GM15510 (cell line): ENCODE results near the gene CYP4F22.

Source experiments
- POLR2A ChIP-seq: IDR thresholded peaks from 3 replicates; pipeline ENCODE4 v1.6.1; 2011; ENCODE audit warnings: borderline replicate concordance; ENCODE audit not compliant: insufficient read length; ENCODE audit errors: extremely low read depth

Gene CYP4F22

DNA sequence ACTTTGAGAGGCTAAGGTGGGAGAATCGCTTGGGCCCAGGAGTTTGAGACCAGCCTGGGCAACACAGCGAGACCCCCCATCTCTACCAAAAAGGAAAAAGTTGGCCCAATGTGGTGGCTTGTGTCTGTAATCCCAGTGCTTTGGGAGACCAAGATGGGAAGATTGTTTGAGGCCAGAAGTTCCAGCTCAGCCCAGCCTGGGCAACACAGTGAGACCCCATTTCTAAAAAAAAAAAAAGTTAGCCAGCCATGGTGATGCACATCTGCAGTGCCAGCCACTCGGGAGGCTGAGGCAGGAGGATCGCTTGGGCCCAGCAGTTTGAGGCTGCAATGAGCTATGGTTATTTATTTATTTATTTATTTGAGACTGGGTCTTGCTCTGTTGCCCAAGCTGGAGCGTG lies 41.3 kb downstream of the CYP4F22 start:
- TF ChIP-seq POLR2A = no peak

DNA sequence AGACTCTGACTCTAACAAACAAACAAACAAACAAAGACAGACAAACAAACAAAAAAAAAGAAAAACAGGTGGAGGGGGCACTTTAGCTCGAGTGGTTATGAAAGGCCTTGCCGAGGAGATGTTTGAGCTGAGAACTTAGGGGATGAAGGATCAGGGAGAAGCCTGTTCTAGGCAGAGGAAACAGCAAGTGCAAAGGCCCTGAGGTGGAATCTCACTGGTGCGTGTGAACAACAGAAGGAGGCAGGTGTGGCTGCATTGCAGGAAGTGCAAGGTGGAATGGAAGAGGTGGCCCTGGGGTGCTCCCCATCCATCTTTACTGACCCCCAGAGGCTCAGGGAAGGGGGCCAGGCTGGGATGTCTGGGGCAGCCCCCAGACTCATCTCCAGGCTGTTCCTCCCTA lies 41.9 kb downstream of the CYP4F22 start:
- TF ChIP-seq POLR2A = no peak

DNA sequence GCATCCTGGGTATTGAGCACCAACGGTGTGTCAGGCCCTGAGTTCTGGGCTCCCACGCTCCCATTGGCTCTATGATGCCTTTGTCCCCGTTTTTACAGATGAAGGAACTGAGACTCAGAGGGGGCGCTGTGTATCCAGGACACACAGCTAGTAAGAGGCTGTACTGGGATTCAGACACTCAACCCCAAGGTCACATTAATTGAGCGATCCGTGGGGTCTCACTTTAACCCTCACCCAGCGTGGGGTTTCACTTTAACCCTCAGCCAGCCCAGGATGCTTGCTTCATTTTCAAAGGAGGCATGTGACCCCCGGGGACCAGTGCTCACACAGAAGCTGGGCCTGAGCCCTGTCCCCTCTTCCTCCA lies 42.6 kb downstream of the CYP4F22 start:
- TF ChIP-seq POLR2A = no peak

GRCh38 chr19:15551293-15552004 lies 43.1 kb downstream of the CYP4F22 start:
- no peak for TF ChIP-seq POLR2A

DNA sequence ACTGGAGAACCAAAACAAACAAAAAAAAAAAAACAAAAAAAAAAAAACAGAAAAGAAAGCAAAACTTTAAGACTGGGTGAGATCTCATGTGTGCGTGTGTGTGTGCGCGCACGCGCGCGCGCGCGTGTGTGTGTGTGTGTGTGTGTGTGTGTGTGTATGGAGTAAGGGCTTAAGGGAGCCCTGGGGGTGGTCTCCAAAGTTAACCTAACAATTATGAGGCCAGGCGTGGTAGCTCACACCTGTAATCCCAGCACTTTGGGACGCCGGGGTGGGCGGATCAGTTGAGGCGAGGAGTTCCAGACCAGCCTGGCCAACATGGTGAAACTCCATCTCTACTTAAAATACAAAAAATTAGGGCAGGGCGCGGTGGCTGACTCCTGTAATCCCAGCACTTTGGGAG lies 46.7 kb downstream of the CYP4F22 start:
- no peak for TF ChIP-seq POLR2A

- TF ChIP-seq POLR2A = no peak
Observed at GRCh38 chr19:15555759-15556633, 47.7 kb downstream of the CYP4F22 start.

- TF ChIP-seq POLR2A = no peak
Observed at GRCh38 chr19:15556634-15557181, 48.4 kb downstream of the CYP4F22 start.

GRCh38 chr19:15557223-15557622 lies 48.9 kb downstream of the CYP4F22 start:
- TF ChIP-seq POLR2A = no peak

GRCh38 chr19:15562145-15562544 lies 53.8 kb downstream of the CYP4F22 start:
- TF ChIP-seq POLR2A = no peak

GRCh38 chr19:15562861-15563260 lies 54.5 kb downstream of the CYP4F22 start:
- TF ChIP-seq POLR2A = no peak

DNA sequence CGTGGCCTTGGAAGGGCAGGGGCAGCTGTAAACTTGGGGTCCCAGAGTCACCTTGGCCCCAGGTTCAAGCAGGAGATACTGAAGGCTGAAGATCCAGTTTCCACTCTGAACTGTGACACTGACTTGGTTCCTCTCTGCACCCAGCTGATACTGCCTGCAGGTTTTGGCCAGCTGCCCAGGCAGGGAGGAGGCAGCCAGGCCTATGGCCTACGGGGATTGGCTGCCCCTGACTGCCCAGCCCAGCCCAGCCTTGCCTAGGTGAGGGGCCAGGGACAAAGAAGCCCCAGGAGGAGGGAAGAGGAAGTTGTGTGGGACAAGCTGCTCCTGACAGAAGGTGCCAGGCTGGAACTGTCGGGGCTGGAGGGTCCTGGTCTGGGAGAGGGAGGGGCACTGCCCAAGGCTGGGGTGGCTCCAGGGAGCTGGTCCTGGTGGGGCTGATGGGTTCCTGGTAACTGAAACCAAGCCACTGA lies 55.0 kb downstream of the CYP4F22 start:
- TF ChIP-seq POLR2A = no peak

DNA sequence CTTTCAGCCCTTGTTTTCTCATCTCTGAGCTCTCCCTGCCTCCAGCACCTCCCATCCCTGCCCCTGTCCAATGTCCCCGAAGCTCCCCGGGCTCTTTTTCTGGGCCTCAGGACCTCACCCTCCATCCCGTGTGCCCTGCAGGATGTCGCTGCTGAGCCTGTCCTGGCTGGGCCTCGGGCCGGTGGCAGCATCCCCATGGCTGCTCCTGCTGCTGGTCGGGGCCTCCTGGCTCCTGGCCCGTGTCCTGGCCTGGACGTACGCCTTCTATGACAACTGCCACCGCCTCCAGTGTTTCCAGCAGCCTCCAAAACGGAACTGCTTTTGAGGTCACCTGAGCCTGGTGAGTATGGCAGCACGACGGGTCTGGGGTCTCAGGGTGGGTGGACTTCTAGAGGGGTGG lies 55.6 kb downstream of the CYP4F22 start:
- no peak for TF ChIP-seq POLR2A

DNA sequence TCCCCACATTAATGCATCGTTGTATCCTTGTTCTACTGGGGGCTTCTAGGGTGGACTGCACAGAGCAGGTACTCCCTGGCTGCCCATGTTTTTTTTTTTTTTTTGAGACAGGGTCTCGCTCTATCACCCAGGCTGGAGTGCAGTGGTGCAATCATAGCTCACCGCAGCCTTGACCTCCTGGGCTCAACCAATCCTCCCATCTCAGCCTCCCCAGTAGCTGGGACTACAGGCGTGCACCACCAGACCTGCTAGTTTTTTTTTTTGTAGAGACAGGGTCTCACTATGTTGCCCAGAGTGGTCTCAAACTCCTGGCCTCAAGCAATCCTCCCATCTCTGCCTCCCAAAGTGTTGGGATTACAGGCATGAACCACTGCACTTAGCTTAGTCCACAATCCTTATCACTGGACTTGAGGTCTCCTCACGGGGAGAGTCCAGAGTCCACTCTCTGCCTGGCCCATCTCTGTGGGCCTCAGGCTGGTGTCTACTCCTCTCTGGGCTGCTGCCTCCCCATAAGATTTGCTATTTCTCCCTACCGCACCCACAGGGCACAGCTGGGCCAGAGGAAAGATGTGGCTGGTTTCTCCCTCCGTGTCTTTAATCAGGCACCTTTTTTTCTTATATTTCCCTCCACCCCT lies 56.3 kb downstream of the CYP4F22 start:
- TF ChIP-seq POLR2A = no peak

GRCh38 chr19:15570420-15570819 lies 62.1 kb downstream of the CYP4F22 start:
- TF ChIP-seq POLR2A = no peak

- TF ChIP-seq POLR2A = no peak
Observed at GRCh38 chr19:15575406-15575805, 67.1 kb downstream of the CYP4F22 start.

DNA sequence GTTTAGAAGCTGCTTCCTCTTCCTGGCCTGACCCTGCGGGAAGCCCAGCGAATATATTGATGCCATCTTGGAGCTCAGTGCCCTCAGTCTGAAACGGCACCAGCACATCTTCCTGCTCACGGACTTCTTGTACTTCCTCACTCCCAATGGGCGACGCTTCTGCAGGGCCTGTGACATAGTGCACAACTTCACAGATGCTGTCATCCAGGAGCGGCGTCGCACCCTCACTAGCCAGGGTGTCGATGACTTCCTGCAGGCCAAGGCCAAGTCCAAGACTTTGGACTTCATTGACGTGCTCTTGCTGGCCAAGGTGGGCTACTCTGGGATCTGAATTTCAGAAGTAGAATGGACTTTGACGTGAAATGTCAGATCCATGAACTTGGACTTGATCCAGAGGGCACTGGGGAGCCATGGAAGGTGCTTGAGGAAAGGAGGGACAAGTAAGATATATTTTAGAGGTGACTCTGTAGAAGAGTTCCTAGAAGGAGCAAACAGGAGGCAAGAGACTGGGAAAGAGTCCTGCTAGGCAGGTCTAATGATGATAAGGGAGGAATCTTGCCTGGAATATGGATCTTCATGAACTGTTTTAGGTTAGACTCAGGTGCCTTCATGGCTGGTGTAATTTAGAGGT lies 68.3 kb downstream of the CYP4F22 start:
- TF ChIP-seq POLR2A = no peak
